OCI-LY1 (cell line): ENCODE results near the gene SDHA.

Source experiments
- H2AFZ ChIP-seq: fragments of 200-600 bp; sonication (generic), shearing (Covaris generic); 2 replicates; pipeline ENCODE4 v1.6.0; 2014; ENCODE audit warnings: antibody characterized with exemption, mild to moderate bottlenecking, low read length
- H3F3A ChIP-seq: fragments of 200-600 bp; sonication (generic), shearing (Covaris generic); 2 replicates; pipeline ENCODE4 v1.6.0; 2014; ENCODE audit warnings: mild to moderate bottlenecking, antibody characterized with exemption, low read length, moderate library complexity; ENCODE audit not compliant: insufficient read depth
- H3K27ac ChIP-seq: fragments of 200-600 bp; sonication (generic); 2 replicates; pipeline ENCODE4 v1.5.1; 2014; ENCODE audit warnings: low read length, mixed run types, mild to moderate bottlenecking, low read depth; ENCODE audit not compliant: poor library complexity, severe bottlenecking
- H3K27me3 ChIP-seq: fragments of 200-600 bp; sonication (generic); 2 replicates; pipeline ENCODE4 v1.6.0; 2014; ENCODE audit warnings: antibody characterized with exemption, mild to moderate bottlenecking, low read length, moderate library complexity; ENCODE audit not compliant: insufficient read depth
- H3K36me3 ChIP-seq: fragments of 200-600 bp; sonication (generic); 2 replicates; pipeline ENCODE4 v1.6.1; 2014; ENCODE audit warnings: mild to moderate bottlenecking, antibody characterized with exemption, low read length, moderate library complexity, mixed read lengths; ENCODE audit not compliant: insufficient read depth
- H3K4me1 ChIP-seq: fragments of 200-600 bp; sonication (generic); 2 replicates; pipeline ENCODE4 v1.5.1; 2014; ENCODE audit warnings: mild to moderate bottlenecking, low read length, moderate library complexity; ENCODE audit not compliant: insufficient read depth, severe bottlenecking
- H3K4me2 ChIP-seq: fragments of 200-600 bp; sonication (generic), shearing (Covaris generic); 2 replicates; pipeline ENCODE4 v1.6.1; 2014; ENCODE audit warnings: low read length
- H3K4me3 ChIP-seq: fragments of 200-600 bp; sonication (generic); 2 replicates; pipeline ENCODE4 v1.5.1; 2014; ENCODE audit warnings: low read length, low read depth, mild to moderate bottlenecking, mixed read lengths; ENCODE audit not compliant: poor library complexity, severe bottlenecking
- H3K79me2 ChIP-seq: fragments of 200-600 bp; shearing (Covaris generic); 2 replicates; pipeline ENCODE4 v1.6.1; 2016; ENCODE audit warnings: mixed run types, low read length, mixed read lengths; ENCODE audit not compliant: insufficient read depth
- H3K9ac ChIP-seq: fragments of 200-600 bp; sonication (generic), shearing (Covaris generic); 2 replicates; pipeline ENCODE4 v1.6.1; 2014; ENCODE audit warnings: mild to moderate bottlenecking, low read length, mixed read lengths
- H3K9me2 ChIP-seq: fragments of 200-600 bp; sonication (generic), shearing (Covaris generic); 2 replicates; pipeline ENCODE4 v1.6.1; 2014; ENCODE audit warnings: low read depth, mild to moderate bottlenecking, low read length, mixed read lengths
- H3K9me3 ChIP-seq: fragments of 200-600 bp; shearing (Covaris generic); 2 replicates; pipeline ENCODE4 v1.6.1; 2014; ENCODE audit warnings: low read length, mixed read lengths
- H4K20me1 ChIP-seq: fragments of 200-600 bp; sonication (generic), shearing (Covaris generic); 2 replicates; pipeline ENCODE4 v1.6.0; 2016; ENCODE audit warnings: mild to moderate bottlenecking, low read length; ENCODE audit not compliant: insufficient read depth
- EZH2 ChIP-seq: fragments of 200-600 bp; sonication (generic), shearing (Covaris generic); IDR thresholded peaks from 2 replicates; pipeline ENCODE4 v1.8.0; 2017; ENCODE audit warnings: borderline replicate concordance, mixed run types, mild to moderate bottlenecking, antibody characterized with exemption, low read length, moderate library complexity, mixed read lengths
- TF ChIP-seq, protein P1 (sequence below): fragments of 200-600 bp; sonication (generic), shearing (Covaris generic); IDR thresholded peaks from 2 replicates; pipeline ENCODE4 v1.5.1; 2017; ENCODE audit warnings: mild to moderate bottlenecking, antibody characterized with exemption, low read length, moderate library complexity, mixed read lengths

SDHA gene

DNA sequence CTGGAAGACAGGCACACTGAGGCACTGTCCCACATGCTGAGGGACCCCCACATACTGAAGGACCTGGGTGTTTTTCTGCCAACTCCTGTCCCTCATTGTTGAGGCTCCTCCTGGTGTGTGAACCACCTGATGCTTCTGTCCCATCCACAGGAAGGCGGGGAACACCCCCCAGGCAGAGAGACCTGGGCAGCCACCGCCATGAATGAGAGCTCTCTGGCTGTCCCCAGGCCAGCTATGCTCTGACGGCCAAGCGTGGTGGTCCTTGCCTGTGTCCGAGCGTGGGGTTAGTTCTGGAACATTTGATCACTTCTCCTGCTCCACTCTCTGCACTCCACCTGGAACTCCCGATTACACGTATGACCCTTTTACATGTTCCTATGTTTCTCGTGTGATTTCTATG is 38.7 kb upstream of the SDHA start:
- Histone ChIP-seq H3K9me3 (no peaks in the 10 kb centered on the region), H2AFZ (no peak overlapping the region), H3F3A (no peaks in the 10 kb centered on the region), H3K4me3 (no peak overlapping the region), H3K36me3 (no peaks in the 10 kb centered on the region), H3K4me1 (no peaks in the 10 kb centered on the region), H3K27ac (no peak overlapping the region), H3K27me3 (peaks cover 5% of the 10 kb centered on the region), H3K79me2 (no peaks in the 10 kb centered on the region), H3K4me2 (no peak overlapping the region), H3K9me2 (no peaks in the 10 kb centered on the region), H3K9ac (no peak overlapping the region), H4K20me1 (no peaks in the 10 kb centered on the region)
- TF ChIP-seq EZH2: no peak
- TF ChIP-seq, protein P1, sequence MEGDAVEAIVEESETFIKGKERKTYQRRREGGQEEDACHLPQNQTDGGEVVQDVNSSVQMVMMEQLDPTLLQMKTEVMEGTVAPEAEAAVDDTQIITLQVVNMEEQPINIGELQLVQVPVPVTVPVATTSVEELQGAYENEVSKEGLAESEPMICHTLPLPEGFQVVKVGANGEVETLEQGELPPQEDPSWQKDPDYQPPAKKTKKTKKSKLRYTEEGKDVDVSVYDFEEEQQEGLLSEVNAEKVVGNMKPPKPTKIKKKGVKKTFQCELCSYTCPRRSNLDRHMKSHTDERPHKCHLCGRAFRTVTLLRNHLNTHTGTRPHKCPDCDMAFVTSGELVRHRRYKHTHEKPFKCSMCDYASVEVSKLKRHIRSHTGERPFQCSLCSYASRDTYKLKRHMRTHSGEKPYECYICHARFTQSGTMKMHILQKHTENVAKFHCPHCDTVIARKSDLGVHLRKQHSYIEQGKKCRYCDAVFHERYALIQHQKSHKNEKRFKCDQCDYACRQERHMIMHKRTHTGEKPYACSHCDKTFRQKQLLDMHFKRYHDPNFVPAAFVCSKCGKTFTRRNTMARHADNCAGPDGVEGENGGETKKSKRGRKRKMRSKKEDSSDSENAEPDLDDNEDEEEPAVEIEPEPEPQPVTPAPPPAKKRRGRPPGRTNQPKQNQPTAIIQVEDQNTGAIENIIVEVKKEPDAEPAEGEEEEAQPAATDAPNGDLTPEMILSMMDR: no peak

DNA sequence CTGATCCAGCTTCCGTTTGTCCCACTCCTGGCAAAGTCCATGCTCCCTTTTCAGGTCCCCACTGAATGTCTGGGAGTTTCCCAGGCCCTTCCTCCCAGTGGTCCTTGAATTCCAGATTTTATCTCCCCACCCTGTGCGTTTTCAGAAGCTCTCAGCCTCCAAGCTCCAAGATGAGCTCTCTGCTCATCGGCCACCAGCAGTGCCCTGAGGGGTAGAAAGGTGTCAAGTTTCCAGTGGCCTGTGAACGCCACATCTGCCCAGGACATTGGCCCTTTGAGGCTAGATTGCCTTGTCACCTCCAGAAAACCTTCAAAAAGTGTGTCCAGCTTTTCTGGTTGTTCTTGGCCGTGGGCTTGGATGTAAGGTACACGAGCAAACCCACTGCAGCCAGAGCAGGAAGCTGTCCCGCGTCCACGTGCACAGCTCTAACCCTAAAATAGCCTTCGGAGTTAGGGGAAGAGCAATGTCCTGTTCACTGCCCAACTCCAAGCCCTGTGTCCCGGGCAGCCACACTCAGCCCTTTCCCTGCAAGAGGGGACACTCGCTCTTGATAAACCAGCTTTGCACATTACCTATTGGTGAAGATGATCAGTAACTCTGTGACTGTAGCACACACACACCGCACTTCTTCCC is 37.7 kb upstream of the SDHA start:
- no peak overlapping the region for H3K4me3 ChIP-seq
- H3K27ac ChIP-seq: no peak overlapping the region
- H3K4me1 ChIP-seq: no peaks in the 10 kb centered on the region
- peaks cover 5% of the 10 kb centered on the region for H3K27me3 ChIP-seq
- H3K9me3 ChIP-seq: no peaks in the 10 kb centered on the region
- TF ChIP-seq, protein P1: no peak
- no peak for TF ChIP-seq EZH2
- no peaks in the 10 kb centered on the region for H3K9me2 ChIP-seq
- H3K4me2 ChIP-seq: no peak overlapping the region
- no peaks in the 10 kb centered on the region for H3K79me2 ChIP-seq
- no peaks in the 10 kb centered on the region for H3F3A ChIP-seq
- H2AFZ ChIP-seq: no peak overlapping the region
- no peaks in the 10 kb centered on the region for H3K36me3 ChIP-seq
- H3K9ac ChIP-seq: no peak overlapping the region
- no peaks in the 10 kb centered on the region for H4K20me1 ChIP-seq

DNA sequence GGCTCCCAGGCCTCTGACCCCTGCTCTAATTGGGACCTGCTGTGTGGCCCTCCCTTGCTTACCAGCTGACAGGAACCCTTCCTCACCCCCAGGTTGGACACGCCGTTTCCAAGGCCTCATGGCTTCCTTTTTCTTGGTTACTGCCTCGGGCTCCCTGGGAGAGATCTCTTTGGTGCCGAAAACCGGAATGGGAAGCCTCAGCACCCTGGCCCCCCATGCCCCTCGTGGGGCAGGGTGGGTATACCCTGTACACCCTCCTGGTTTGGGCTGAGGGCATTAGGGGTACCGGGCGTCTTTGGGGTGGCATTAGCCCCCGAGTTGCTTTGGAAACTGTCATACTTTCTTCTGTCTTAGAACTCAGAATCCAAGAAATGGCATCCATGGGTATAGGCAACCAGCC is 37.0 kb upstream of the SDHA start:
- H3K9me3 ChIP-seq: no peaks in the 10 kb centered on the region
- H3K4me2 ChIP-seq: no peak overlapping the region
- H3F3A ChIP-seq: no peaks in the 10 kb centered on the region

More for the DNA sequence above, 37.0 kb upstream of the SDHA start:
- no peaks in the 10 kb centered on the region for H4K20me1 ChIP-seq
- TF ChIP-seq, protein P1: no peak
- no peak for TF ChIP-seq EZH2
- no peak overlapping the region for H3K9ac ChIP-seq
- H3K79me2 ChIP-seq: no peaks in the 10 kb centered on the region
- H3K4me1 ChIP-seq: no peaks in the 10 kb centered on the region
- H3K27ac ChIP-seq: no peak overlapping the region
- peaks cover 5% of the 10 kb centered on the region for H3K27me3 ChIP-seq
- no peaks in the 10 kb centered on the region for H3K36me3 ChIP-seq
- no peaks in the 10 kb centered on the region for H3K9me2 ChIP-seq
- H2AFZ ChIP-seq: no peak overlapping the region
- H3K4me3 ChIP-seq: no peak overlapping the region
